ENCODE data around the gene ORC1.
"Not testable (repeated sequence)": the region's sequence is repeated elsewhere in the genome, so short reads cannot be mapped to it uniquely, and the experiment has no call there.

Gene ORC1

GRCh38 chr1:52385376-52385775 is 18.8 kb downstream of the ORC1 start:
- Histone ChIP-seq H2BK120ac (ENCODE audit: low read depth, low read length) (no peak overlapping the region), H3K27ac (replicated peaks; ENCODE audit: low read length) (no peak overlapping the region), H2BK12ac (ENCODE audit: low read length) (no peak overlapping the region), H2BK15ac (ENCODE audit: low read length) (no peak overlapping the region), H2AFZ (ENCODE audit: low read length) (no peak overlapping the region), H3K4me2 (ENCODE audit: insufficient read depth, low read length, poor library complexity, severe bottlenecking) (no peak overlapping the region), H3K4me3 (ENCODE audit: low read length in 2 of 2) (no peak overlapping the region), H4K8ac (ENCODE audit: low read depth, low read length) (no peak overlapping the region), H4K91ac (ENCODE audit: low read depth, low read length, poor library complexity) (no peak overlapping the region), H3K14ac (ENCODE audit: low read length) (no peak overlapping the region), H3K36me3 (replicated peaks in 1 of 2; ENCODE audit: control insufficient read depth in 2 of 2, insufficient read depth in 2 of 2, low read length in 2 of 2) (peaks cover 61 to 100% of the 10 kb centered on the region in 2 donors), H3K4me1 (ENCODE audit: control insufficient read depth in 2 of 2, insufficient read depth in 1 of 2, low read depth in 1 of 2, low read length in 2 of 2) (no peaks in the 10 kb centered on the region), H3K23ac (ENCODE audit: low read depth, low read length, poor library complexity) (no peak overlapping the region), H3K9me3 (replicated peaks in 1 of 2; ENCODE audit: control insufficient read depth in 2 of 2, insufficient read depth in 1 of 2, low read depth in 1 of 2, low read length in 2 of 2) (no peaks in the 10 kb centered on the region), H2BK5ac (ENCODE audit: low read length) (no peak overlapping the region), H3K4ac (ENCODE audit: low read length) (no peak overlapping the region), H2AK5ac (ENCODE audit: low read depth, low read length) (no peak overlapping the region), H3K9ac (ENCODE audit: low read depth, low read length, poor library complexity) (no peak overlapping the region), H3K79me1 (ENCODE audit: low read depth, low read length) (no peaks in the 10 kb centered on the region), H3K18ac (ENCODE audit: low read length) (no peak overlapping the region), H3K27me3 (ENCODE audit: control insufficient read depth in 3 of 3, insufficient read depth in 3 of 3, low read depth in 1 of 3, low read length in 3 of 3) (no peaks in the 10 kb centered on the region)
- WGBS, 2 donors (ENCODE audit: extremely low coverage in 2 of 2, insufficient read length in 2 of 2, insufficient replicate concordance in 1 of 2) = no CpG with 5 or more reads among the region's 3 CpGs
- DNase-seq (ENCODE audit: low spot score) = no peak

GRCh38 chr1:52369851-52370250 is 34.4 kb downstream of the ORC1 start:
- H4K8ac ChIP-seq (ENCODE audit: low read depth, low read length); DNase-seq (ENCODE audit: low spot score); H3K4me1 ChIP-seq (ENCODE audit: control insufficient read depth in 2 of 2, insufficient read depth in 1 of 2, low read depth in 1 of 2, low read length in 2 of 2); H3K4me3 ChIP-seq (ENCODE audit: low read length in 2 of 2); H2BK15ac ChIP-seq (ENCODE audit: low read length); H3K18ac ChIP-seq (ENCODE audit: low read length); H2AFZ ChIP-seq (ENCODE audit: low read length); H3K14ac ChIP-seq (ENCODE audit: low read length); H3K23ac ChIP-seq (ENCODE audit: low read depth, low read length, poor library complexity); H3K4me2 ChIP-seq (ENCODE audit: insufficient read depth, low read length, poor library complexity, severe bottlenecking); H2AK5ac ChIP-seq (ENCODE audit: low read depth, low read length); H3K9me3 ChIP-seq (replicated peaks in 1 of 2; ENCODE audit: control insufficient read depth in 2 of 2, insufficient read depth in 1 of 2, low read depth in 1 of 2, low read length in 2 of 2); H3K79me1 ChIP-seq (ENCODE audit: low read depth, low read length); H4K91ac ChIP-seq (ENCODE audit: low read depth, low read length, poor library complexity); H3K27me3 ChIP-seq (ENCODE audit: control insufficient read depth in 3 of 3, insufficient read depth in 3 of 3, low read depth in 1 of 3, low read length in 3 of 3); H3K4ac ChIP-seq (ENCODE audit: low read length); H2BK120ac ChIP-seq (ENCODE audit: low read depth, low read length); H3K27ac ChIP-seq (replicated peaks; ENCODE audit: low read length); H3K9ac ChIP-seq (ENCODE audit: low read depth, low read length, poor library complexity); H2BK12ac ChIP-seq (ENCODE audit: low read length); H2BK5ac ChIP-seq (ENCODE audit: low read length): not testable (repeated sequence)
- peaks cover 16 to 47% of the 10 kb centered on the region in 2 donors for H3K36me3 ChIP-seq (replicated peaks in 1 of 2; ENCODE audit: control insufficient read depth in 2 of 2, insufficient read depth in 2 of 2, low read length in 2 of 2)
- no CpG with 5 or more reads among the region's 1 CpG for WGBS, 2 donors (ENCODE audit: extremely low coverage in 2 of 2, insufficient read length in 2 of 2, insufficient replicate concordance in 1 of 2)

GRCh38 chr1:52368383-52369172 is 35.6 kb downstream of the ORC1 start:
- Histone ChIP-seq H3K79me1 (ENCODE audit: low read depth, low read length) (peaks cover 12% of the 10 kb centered on the region), H3K36me3 (replicated peaks in 1 of 2; ENCODE audit: control insufficient read depth in 2 of 2, insufficient read depth in 2 of 2, low read length in 2 of 2) (peaks cover 7 to 44% of the 10 kb centered on the region in 2 donors), H3K14ac (ENCODE audit: low read length) (no peak overlapping the region), H3K27me3 (ENCODE audit: control insufficient read depth in 3 of 3, insufficient read depth in 3 of 3, low read depth in 1 of 3, low read length in 3 of 3) (no peaks in the 10 kb centered on the region), H2BK15ac (ENCODE audit: low read length) (no peak overlapping the region), H3K4me3 (ENCODE audit: low read length in 2 of 2) (peak overlapping the region in 1 of 2 donors; percentile 81), H2AK5ac (ENCODE audit: low read depth, low read length) (no peak overlapping the region), H3K9ac (ENCODE audit: low read depth, low read length, poor library complexity) (peak overlapping the region; percentile 63), H4K8ac (ENCODE audit: low read depth, low read length) (no peak overlapping the region), H3K9me3 (replicated peaks in 1 of 2; ENCODE audit: control insufficient read depth in 2 of 2, insufficient read depth in 1 of 2, low read depth in 1 of 2, low read length in 2 of 2) (peaks cover 0 to 2% of the 10 kb centered on the region in 2 donors), H3K4ac (ENCODE audit: low read length) (no peak overlapping the region), H3K4me1 (ENCODE audit: control insufficient read depth in 2 of 2, insufficient read depth in 1 of 2, low read depth in 1 of 2, low read length in 2 of 2) (peaks cover 5 to 8% of the 10 kb centered on the region in 2 donors), H2BK12ac (ENCODE audit: low read length) (no peak overlapping the region), H3K4me2 (ENCODE audit: insufficient read depth, low read length, poor library complexity, severe bottlenecking) (peak overlapping the region; percentile 45), H3K18ac (ENCODE audit: low read length) (peak overlapping the region; percentile 85), H4K91ac (ENCODE audit: low read depth, low read length, poor library complexity) (no peak overlapping the region), H2AFZ (ENCODE audit: low read length) (no peak overlapping the region), H3K27ac (replicated peaks; ENCODE audit: low read length) (no peak overlapping the region), H3K23ac (ENCODE audit: low read depth, low read length, poor library complexity) (peak overlapping the region; percentile 9), H2BK120ac (ENCODE audit: low read depth, low read length) (no peak overlapping the region), H2BK5ac (ENCODE audit: low read length) (no peak overlapping the region)
- no CpG with 5 or more reads among the region's 51 CpGs for WGBS, 2 donors (ENCODE audit: extremely low coverage in 2 of 2, insufficient read length in 2 of 2, insufficient replicate concordance in 1 of 2)
- peak; percentile 54 for DNase-seq (ENCODE audit: low spot score)

- Histone ChIP-seq H3K4me1 (ENCODE audit: control insufficient read depth in 2 of 2, insufficient read depth in 1 of 2, low read depth in 1 of 2, low read length in 2 of 2) (peaks cover 5 to 8% of the 10 kb centered on the region in 2 donors), H2BK5ac (ENCODE audit: low read length) (no peak overlapping the region), H2BK12ac (ENCODE audit: low read length) (no peak overlapping the region), H2BK120ac (ENCODE audit: low read depth, low read length) (no peak overlapping the region), H4K8ac (ENCODE audit: low read depth, low read length) (no peak overlapping the region), H3K4me2 (ENCODE audit: insufficient read depth, low read length, poor library complexity, severe bottlenecking) (no peak overlapping the region), H2AFZ (ENCODE audit: low read length) (peak overlapping the region; percentile 6), H3K27me3 (ENCODE audit: control insufficient read depth in 3 of 3, insufficient read depth in 3 of 3, low read depth in 1 of 3, low read length in 3 of 3) (no peaks in the 10 kb centered on the region), H2BK15ac (ENCODE audit: low read length) (no peak overlapping the region), H3K9me3 (replicated peaks in 1 of 2; ENCODE audit: control insufficient read depth in 2 of 2, insufficient read depth in 1 of 2, low read depth in 1 of 2, low read length in 2 of 2) (no peaks in the 10 kb centered on the region), H3K14ac (ENCODE audit: low read length) (no peak overlapping the region), H3K23ac (ENCODE audit: low read depth, low read length, poor library complexity) (no peak overlapping the region), H3K4ac (ENCODE audit: low read length) (no peak overlapping the region), H3K79me1 (ENCODE audit: low read depth, low read length) (peaks cover 10% of the 10 kb centered on the region), H3K4me3 (ENCODE audit: low read length in 2 of 2) (no peak overlapping the region), H3K9ac (ENCODE audit: low read depth, low read length, poor library complexity) (no peak overlapping the region), H2AK5ac (ENCODE audit: low read depth, low read length) (no peak overlapping the region), H4K91ac (ENCODE audit: low read depth, low read length, poor library complexity) (no peak overlapping the region), H3K36me3 (replicated peaks in 1 of 2; ENCODE audit: control insufficient read depth in 2 of 2, insufficient read depth in 2 of 2, low read length in 2 of 2) (peaks cover 4 to 41% of the 10 kb centered on the region in 2 donors), H3K27ac (replicated peaks; ENCODE audit: low read length) (no peak overlapping the region), H3K18ac (ENCODE audit: low read length) (no peak overlapping the region)
- WGBS, 2 donors (ENCODE audit: extremely low coverage in 2 of 2, insufficient read length in 2 of 2, insufficient replicate concordance in 1 of 2) = no CpG with 5 or more reads among the region's 5 CpGs
- no peak for DNase-seq (ENCODE audit: low spot score)
Measured at GRCh38 chr1:52367272-52367671, 37.0 kb downstream of the ORC1 start.

Measured in neuronal stem cell (in vitro differentiated cells).